MCF 10A (cell line): ENCODE results near the gene MAEA. TPM values are rescaled to one million over a fixed set of nuclear protein-coding genes. Genes with fewer than 3 reads are reported as not detected.

ENCODE experiments used
- BruUV-seq: library from RNA; stranded (reverse); fragments of 400-500 nt; replicated peaks from 2 replicates; lab custom pipeline; 2021; lab: Mats Ljungman, UMichigan
- CTCF ChIA-PET: fragments of 300-600 bp; sonication (Branson Sonifier 250); formaldehyde crosslinking; extraction: SDS; loops from one replicate; lab custom pipeline; 2021; ENCODE audit warnings: antibody characterized with exemption, inconsistent platforms; lab: Yijun Ruan, JAX
- POLR2A ChIA-PET: fragments of 300-600, 350-650 bp; sonication (Branson Sonifier 250); formaldehyde crosslinking; extraction: SDS; loops from one replicate; lab custom pipeline; 2020; ENCODE audit warnings: antibody characterized with exemption, inconsistent platforms; lab: Yijun Ruan, JAX
- DNase-seq: peaks from one replicate; pipeline ENCODE4 v3.0.0-alpha.2; 2018; ENCODE audit not compliant: unreplicated experiment
- H3K27ac Mint-ChIP-seq: one replicate; pipeline ENCODE4 v1.8.0; 2022; ENCODE audit warnings: mild to moderate bottlenecking, low read depth, mixed read lengths; ENCODE audit not compliant: unreplicated experiment
- H3K27me3 Mint-ChIP-seq: one replicate; pipeline ENCODE4 v1.8.0; 2022; ENCODE audit warnings: mixed read lengths; ENCODE audit not compliant: insufficient read depth, unreplicated experiment
- H3K36me3 Mint-ChIP-seq: one replicate; pipeline ENCODE4 v1.8.0; 2022; ENCODE audit warnings: mild to moderate bottlenecking, moderate library complexity, mixed read lengths; ENCODE audit not compliant: insufficient read depth, unreplicated experiment
- H3K4me1 Mint-ChIP-seq: one replicate; pipeline ENCODE4 v1.8.0; 2022; ENCODE audit warnings: mixed read lengths; ENCODE audit not compliant: insufficient read depth, unreplicated experiment
- H3K4me3 Mint-ChIP-seq: one replicate; pipeline ENCODE4 v1.8.0; 2022; ENCODE audit warnings: mild to moderate bottlenecking, moderate library complexity, mixed read lengths; ENCODE audit not compliant: unreplicated experiment
- H3K9me3 Mint-ChIP-seq: one replicate; pipeline ENCODE4 v1.8.0; 2022; ENCODE audit warnings: mixed read lengths; ENCODE audit not compliant: unreplicated experiment
- intact Hi-C: fragments of 100-400 bp; cut with micrococcal nuclease; formaldehyde crosslinking; loops from 2 replicates; pipeline ENCODE4 v1.14.1; 2022
- total RNA-seq: library from RNA; stranded (reverse); gene quantifications from 2 replicates; pipeline ENCODE4 v1.2.3, GENCODE V29; 2022
- TF ChIP-seq, protein P1 (sequence below): fragments of 200-600 bp; IDR thresholded peaks from one replicate; pipeline ENCODE4 v1.8.0; 2022; ENCODE audit warnings: antibody characterized with exemption, mild to moderate bottlenecking; ENCODE audit not compliant: unreplicated experiment

Gene MAEA
- total RNA-seq, 1 experiment from 2014 or later, result 89.6 TPM

DNA sequence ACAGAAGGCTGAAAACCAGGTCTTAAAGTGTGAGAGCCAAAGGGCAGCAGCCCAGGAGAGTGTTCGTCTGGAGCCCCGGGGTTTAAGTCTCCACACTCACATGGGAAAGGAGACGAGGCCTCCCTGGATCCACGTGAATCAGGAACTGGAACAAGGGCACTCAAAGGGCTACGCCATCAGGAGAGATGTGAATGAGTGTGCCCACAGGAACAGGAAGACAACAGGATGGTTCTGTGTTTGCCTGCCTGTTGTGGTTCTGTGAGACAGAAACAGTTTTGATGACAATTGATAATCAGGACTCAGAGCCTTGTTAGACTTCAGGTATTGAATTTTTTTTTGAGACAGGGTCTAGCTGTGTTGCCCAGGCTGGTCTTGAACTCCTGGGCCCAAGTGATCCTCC, 35.9 kb upstream of the MAEA start:
- TF ChIP-seq, protein P1, sequence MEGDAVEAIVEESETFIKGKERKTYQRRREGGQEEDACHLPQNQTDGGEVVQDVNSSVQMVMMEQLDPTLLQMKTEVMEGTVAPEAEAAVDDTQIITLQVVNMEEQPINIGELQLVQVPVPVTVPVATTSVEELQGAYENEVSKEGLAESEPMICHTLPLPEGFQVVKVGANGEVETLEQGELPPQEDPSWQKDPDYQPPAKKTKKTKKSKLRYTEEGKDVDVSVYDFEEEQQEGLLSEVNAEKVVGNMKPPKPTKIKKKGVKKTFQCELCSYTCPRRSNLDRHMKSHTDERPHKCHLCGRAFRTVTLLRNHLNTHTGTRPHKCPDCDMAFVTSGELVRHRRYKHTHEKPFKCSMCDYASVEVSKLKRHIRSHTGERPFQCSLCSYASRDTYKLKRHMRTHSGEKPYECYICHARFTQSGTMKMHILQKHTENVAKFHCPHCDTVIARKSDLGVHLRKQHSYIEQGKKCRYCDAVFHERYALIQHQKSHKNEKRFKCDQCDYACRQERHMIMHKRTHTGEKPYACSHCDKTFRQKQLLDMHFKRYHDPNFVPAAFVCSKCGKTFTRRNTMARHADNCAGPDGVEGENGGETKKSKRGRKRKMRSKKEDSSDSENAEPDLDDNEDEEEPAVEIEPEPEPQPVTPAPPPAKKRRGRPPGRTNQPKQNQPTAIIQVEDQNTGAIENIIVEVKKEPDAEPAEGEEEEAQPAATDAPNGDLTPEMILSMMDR, result no peak
- no peak overlapping the region for H3K4me3 Mint-ChIP-seq
- H3K27me3 Mint-ChIP-seq, result no peaks in the 10 kb centered on the region
- no TSS peak for BruUV-seq
- CTCF ChIA-PET, result interaction anchor here (0.6 to 1.6 kb wide), 3 partner anchors 10 to 97 kb away, joined by 3 to 7 read pairs (median 3); no protein-coding TSS in a partner anchor
- H3K4me1 Mint-ChIP-seq, result peaks cover 8% of the 10 kb centered on the region
- POLR2A ChIA-PET, result interaction anchor here (1.3 to 2.5 kb wide), 2 partner anchors 36 to 93 kb away, joined by 4 to 10 read pairs; partner anchors contain the start of genes MAEA and UVSSA
- intact Hi-C loops, result no loop called here
- no peak for DNase-seq
- no peak overlapping the region for H3K27ac Mint-ChIP-seq
- peaks cover 39% of the 10 kb centered on the region for H3K9me3 Mint-ChIP-seq
- peaks cover 20% of the 10 kb centered on the region for H3K36me3 Mint-ChIP-seq

DNA sequence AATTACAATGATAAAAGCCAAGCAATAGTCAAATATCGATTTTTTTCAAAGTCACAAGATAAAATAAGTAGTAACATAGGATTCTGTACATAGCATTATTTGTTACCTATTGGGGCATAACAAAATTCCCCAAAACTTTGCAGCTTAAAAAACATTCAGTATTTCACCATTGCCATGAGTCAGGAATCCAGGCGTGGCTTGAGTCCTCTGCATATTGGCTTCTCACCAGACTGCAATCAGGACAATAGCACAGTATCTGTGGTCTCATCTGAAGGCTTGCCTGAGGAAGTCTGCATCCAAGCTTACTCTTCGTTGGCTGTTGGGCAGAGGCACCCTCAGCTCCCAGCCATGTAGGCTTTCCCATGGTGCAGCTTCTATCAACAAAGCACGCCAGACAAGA, 34.5 kb upstream of the MAEA start:
- no peaks in the 10 kb centered on the region for H3K27me3 Mint-ChIP-seq
- H3K36me3 Mint-ChIP-seq, result peaks cover 18% of the 10 kb centered on the region
- BruUV-seq, result no TSS peak
- H3K9me3 Mint-ChIP-seq, result peaks cover 39% of the 10 kb centered on the region
- peak; percentile 38 for DNase-seq
- CTCF ChIA-PET, result interaction anchor here (1.6 kb wide), 1 partner anchor 13 kb away, joined by 7 read pairs; no protein-coding TSS in a partner anchor
- intact Hi-C loops, result no loop called here
- POLR2A ChIA-PET, result interaction anchor here (1.0 to 2.5 kb wide), 4 partner anchors 23 to 93 kb away, joined by 3 to 10 read pairs (median 4); partner anchors contain the start of genes MAEA and UVSSA
- TF ChIP-seq, protein P1, result no peak
- peaks cover 8% of the 10 kb centered on the region for H3K4me1 Mint-ChIP-seq
- no peak overlapping the region for H3K4me3 Mint-ChIP-seq
- H3K27ac Mint-ChIP-seq, result no peak overlapping the region

- no peaks in the 10 kb centered on the region for H3K27me3 Mint-ChIP-seq
- intact Hi-C loops, result no loop called here
These were observed 34.0 kb upstream of the MAEA start for GRCh38 chr4:1255699-1256098.

GRCh38 chr4:1258457-1258856, 31.2 kb upstream of the MAEA start:
- Mint-ChIP-seq H3K27me3 (peaks cover 15% of the 10 kb centered on the region), H3K4me1 (peaks cover 8% of the 10 kb centered on the region), H3K4me3 (no peak overlapping the region), H3K27ac (no peak overlapping the region), H3K36me3 (no peaks in the 10 kb centered on the region), H3K9me3 (peaks cover 43% of the 10 kb centered on the region)
- TF ChIP-seq, protein P1, result no peak
- no TSS peak for BruUV-seq
- POLR2A ChIA-PET, result interaction anchor here (0.9 kb wide), 1 partner anchor 32 kb away, joined by 3 read pairs; no protein-coding TSS in a partner anchor
- intact Hi-C loops, result no loop called here
- CTCF ChIA-PET, result interaction anchor here (0.6 to 1.5 kb wide), 4 partner anchors 89 to 165 kb away, joined by 3 to 4 read pairs (median 4); no protein-coding TSS in a partner anchor
- DNase-seq, result no peak

More at GRCh38 chr4:1255699-1256098, 34.0 kb upstream of the MAEA start:
- H3K4me3 Mint-ChIP-seq, result no peak overlapping the region
- ChIA-PET POLR2A (interaction anchor here (1.0 to 2.5 kb wide), 2 partner anchors 22 to 91 kb away, joined by 3 to 10 read pairs; partner anchors contain the start of gene UVSSA), CTCF (no interaction called here)
- DNase-seq, result no peak
- H3K9me3 Mint-ChIP-seq, result peaks cover 39% of the 10 kb centered on the region
- TF ChIP-seq, protein P1, result no peak
- no TSS peak for BruUV-seq
- H3K4me1 Mint-ChIP-seq, result peaks cover 8% of the 10 kb centered on the region
- H3K36me3 Mint-ChIP-seq, result peaks cover 12% of the 10 kb centered on the region
- H3K27ac Mint-ChIP-seq, result no peak overlapping the region
